ENCODE measurements around the gene RNF123.

GRCh38 chr3:49717959-49718857 is 28.9 kb downstream of the RNF123 start:
- TF ChIP-seq EZH2 (IDR thresholded peaks at IDR 0.05; ENCODE audit: borderline replicate concordance, insufficient read depth, low read depth, low read length, poor library complexity, severe bottlenecking) (no peak), CTCF (IDR thresholded peaks at IDR 0.05) (no peak)
